Keratinocyte (primary cell): ENCODE data around the gene LRRC8C. TPM values are rescaled to one million over a fixed set of nuclear protein-coding genes. Genes with fewer than 3 reads are reported as not detected.

Experiments used
- DNase-seq: peaks from one replicate; pipeline ENCODE4 v3.0.0-alpha.2; 2011; ENCODE audit warnings: low read depth, missing footprints, low spot score
- FAIRE-seq: peaks from 2 replicates; lab custom pipeline; 2011; peaks lifted over from hg19 to GRCh38; lab: Jason Lieb, UNC
- H2AFZ ChIP-seq: 2 replicates; pipeline ENCODE4 v1.6.0; 2012; ENCODE audit warnings: low read length, control low read depth, inconsistent platforms; ENCODE audit not compliant: control insufficient read depth
- H3K27ac ChIP-seq: 2 replicates; pipeline ENCODE4 v1.5.1; 2011; ENCODE audit warnings: low read length; ENCODE audit not compliant: control insufficient read depth, insufficient read depth
- H3K27me3 ChIP-seq: 3 replicates; pipeline ENCODE4 v1.6.0; 2011; ENCODE audit warnings: low read length; ENCODE audit not compliant: control insufficient read depth, insufficient read depth; ENCODE audit errors: extremely low read depth
- H3K36me3 ChIP-seq, 2 experiments: 2 replicates in 1 of 2; 3 replicates in 1 of 2; pipeline ENCODE4 v1.5.1; 2011; ENCODE audit warnings: low read length in 2 of 2, mild to moderate bottlenecking in 1 of 2; ENCODE audit not compliant: control insufficient read depth in 2 of 2, insufficient read depth in 2 of 2; ENCODE audit errors: extremely low read depth in 1 of 2
- H3K4me1 ChIP-seq: 3 replicates; pipeline ENCODE4 v1.5.1; 2011; ENCODE audit warnings: low read length; ENCODE audit not compliant: control insufficient read depth, insufficient read depth; ENCODE audit errors: extremely low read depth
- H3K4me2 ChIP-seq: 3 replicates; pipeline ENCODE4 v1.6.0; 2011; ENCODE audit warnings: low read depth, low read length; ENCODE audit not compliant: control insufficient read depth, insufficient read depth; ENCODE audit errors: extremely low read depth
- H3K4me3 ChIP-seq, 3 experiments: fragments of 200-600 bp in 1 of 3; sonication (generic) in 1 of 3; 2 replicates in 2 of 3; 3 replicates in 1 of 3; pipeline ENCODE4 v1.5.1; 2011 to 2016; ENCODE audit warnings: low read length in 3 of 3, mild to moderate bottlenecking in 3 of 3, control low read depth in 2 of 3, inconsistent platforms in 1 of 3, low read depth in 1 of 3, mixed read lengths in 1 of 3, mixed run types in 1 of 3, moderate library complexity in 1 of 3; ENCODE audit not compliant: control insufficient read depth in 2 of 3, insufficient read depth in 2 of 3; ENCODE audit errors: extremely low read depth in 1 of 3
- H3K79me2 ChIP-seq: 2 replicates; pipeline ENCODE4 v1.6.0; 2012; ENCODE audit warnings: low read length; ENCODE audit not compliant: control insufficient read depth, insufficient read depth
- H3K9ac ChIP-seq: 3 replicates; pipeline ENCODE4 v1.6.0; 2011; ENCODE audit warnings: low read length; ENCODE audit not compliant: control insufficient read depth, insufficient read depth; ENCODE audit errors: extremely low read depth
- H3K9me1 ChIP-seq: 3 replicates; pipeline ENCODE4 v1.6.0; 2011; ENCODE audit warnings: low read length; ENCODE audit not compliant: control insufficient read depth, insufficient read depth; ENCODE audit errors: extremely low read depth
- H3K9me3 ChIP-seq: 2 replicates; pipeline ENCODE4 v1.5.1; 2012; ENCODE audit warnings: low read depth, low read length; ENCODE audit not compliant: control insufficient read depth
- H4K20me1 ChIP-seq: 3 replicates; pipeline ENCODE4 v1.6.0; 2011; ENCODE audit warnings: low read length; ENCODE audit not compliant: control insufficient read depth, insufficient read depth; ENCODE audit errors: extremely low read depth
- CTCF ChIP-seq, 3 experiments: IDR thresholded peaks in 1 of 3; conservative IDR thresholded peaks in 1 of 3; optimal IDR thresholded peaks in 1 of 3; 2 replicates in 2 of 3; 3 replicates in 1 of 3; pipeline versions ENCODE3 to v1.5.1; 2011; ENCODE audit warnings: low read length in 3 of 3, mild to moderate bottlenecking in 3 of 3, moderate library complexity in 2 of 3, control low read depth in 1 of 3, inconsistent platforms in 1 of 3; ENCODE audit not compliant: insufficient read depth in 2 of 3; ENCODE audit errors: extremely low read depth in 1 of 3
- EZH2 ChIP-seq: IDR thresholded peaks from one replicate; pipeline ENCODE4 v1.6.1; 2012; ENCODE audit warnings: inconsistent platforms, mild to moderate bottlenecking, low read length, moderate library complexity
- dilution Hi-C: fragments of 300-500 bp; cut with MboI; formaldehyde crosslinking; loops from one replicate; pipeline ENCODE4 v1.7.0; 2020; ENCODE audit warnings: low sequenced_read_pairs; ENCODE audit not compliant: extremely low pct_ligation_motif_present
- polyA minus RNA-seq, 3 experiments: library from RNA; depleted of rRNA, polyadenylated mRNA; stranded (reverse); fragments of >200 nt; gene quantifications; 1 replicate in 1 of 3; 2 replicates in 1 of 3; 3 replicates in 1 of 3; pipeline ENCODE4 v1.2.3, GENCODE V29; 2011
- polyA plus RNA-seq, 5 experiments: library from polyadenylated mRNA; depleted of rRNA in 3 of 5; stranded (reverse) in 3 of 5; stranded (forward) in 1 of 5; unstranded in 1 of 5; fragments of >200 nt; gene quantifications; 1 replicate in 1 of 5; 2 replicates in 3 of 5; 3 replicates in 1 of 5; pipeline versions ENCODE4 v1.2.1 to v1.2.3, GENCODE V29; 2011 to 2012; ENCODE audit warnings: missing spikeins in 2 of 5, low read depth in 1 of 5, low replicate concordance in 1 of 5

LRRC8C gene
- polyA plus RNA-seq (8.6 to 18.4 TPM (median 15.7 TPM) in 3 replicates), polyA minus RNA-seq (7.5 to 24.6 TPM (median 11.1 TPM) in 3 replicates)
- 1.8 TPM for polyA plus RNA-seq (2011; ENCODE audit: low read depth)
- polyA plus RNA-seq (2011; cell fraction: cytosol; rRNA removed) = 3.9 and 8.3 TPM in 2 replicates
- 12.3 and 15.8 TPM in 2 replicates for polyA plus RNA-seq (2011; cell fraction: nucleus; rRNA removed)
- 3.3 and 11.5 TPM in 2 replicates for polyA plus RNA-seq (2012; ENCODE audit: low replicate concordance)
- 9.0 TPM for polyA minus RNA-seq (2011; cell fraction: cytosol; rRNA and poly(A)+ RNA removed)
- 17.0 and 26.4 TPM in 2 replicates for polyA minus RNA-seq (2011; cell fraction: nucleus; rRNA and poly(A)+ RNA removed)

GRCh38 chr1:89632657-89633247 lies at the start of gene LRRC8C:
TSS of gene LRRC8C (plus strand) at chr1:89633120. CDS start at chr1:89686474, 53,354 bp downstream.
- H3K4me1 ChIP-seq = peaks cover 36% of the 10 kb centered on the region
- FAIRE-seq = no peak
- H2AFZ ChIP-seq = peak within 1 kb of the TSS; percentile 90
- H3K9ac ChIP-seq = peak within 1 kb of the TSS; percentile 86
- peak within 1 kb of the TSS; percentile 84 for H3K27ac ChIP-seq
- H4K20me1 ChIP-seq = no peaks in the 10 kb centered on the region
- no peaks in the 10 kb centered on the region for H3K36me3 ChIP-seq
- H3K9me1 ChIP-seq = no peaks in the 10 kb centered on the region
- H3K79me2 ChIP-seq = peaks cover 34% of the 10 kb centered on the region
- TF ChIP-seq EZH2 = no peak
- TF ChIP-seq CTCF (optimal IDR thresholded peaks at IDR 0.05 in 1 of 3, IDR thresholded peaks at IDR 0.05 in 1 of 3, conservative IDR thresholded peaks at IDR 0.05 in 1 of 3; ENCODE audit: extremely low read depth in 1 of 3, insufficient read depth in 2 of 3, low read length in 3 of 3) = peak in 2 of 3 experiments; percentile 4 to 75
- peak within 1 kb of the TSS; percentile 87 for H3K4me2 ChIP-seq
- DNase-seq = no peak
- dilution Hi-C loops = no loop called here
- H3K4me3 ChIP-seq = peak within 1 kb of the TSS; percentile 94 to 97 (median 97)
- no peaks in the 10 kb centered on the region for H3K9me3 ChIP-seq
- H3K27me3 ChIP-seq = no peaks in the 10 kb centered on the region

- no peak for DNase-seq
- Histone ChIP-seq H3K9me3 (no peaks in the 10 kb centered on the region), H3K4me2 (no peak overlapping the region), H3K27ac (no peak overlapping the region), H3K36me3 (no peaks in the 10 kb centered on the region), H3K79me2 (no peaks in the 10 kb centered on the region), H4K20me1 (no peaks in the 10 kb centered on the region), H3K4me3 (no peak overlapping the region), H3K4me1 (no peaks in the 10 kb centered on the region), H3K27me3 (no peaks in the 10 kb centered on the region), H2AFZ (no peak overlapping the region), H3K9me1 (no peaks in the 10 kb centered on the region), H3K9ac (no peak overlapping the region)
- no peak for TF ChIP-seq EZH2
- TF ChIP-seq CTCF (optimal IDR thresholded peaks at IDR 0.05 in 1 of 3, IDR thresholded peaks at IDR 0.05 in 1 of 3, conservative IDR thresholded peaks at IDR 0.05 in 1 of 3; ENCODE audit: extremely low read depth in 1 of 3, insufficient read depth in 2 of 3, low read length in 3 of 3) = no peak
- dilution Hi-C loops = no loop called here
- FAIRE-seq = no peak
These were observed 48.7 kb upstream of the LRRC8C start for GRCh38 chr1:89584211-89584610.
